Karpas-422 (cell line): Measurements from ENCODE around the gene WWOX. TPM values are rescaled to one million over a fixed set of nuclear protein-coding genes. Genes with fewer than 3 reads are reported as not detected.

Source experiments
- DNase-seq: peaks from one replicate; pipeline ENCODE4 v3.0.0-alpha.2; 2015
- H2AFZ ChIP-seq: fragments of 200-600 bp; sonication (generic); 2 replicates; pipeline ENCODE4 v1.6.1; 2014; ENCODE audit warnings: antibody characterized with exemption, low read length, mixed read lengths
- H3K27ac ChIP-seq: fragments of 200-600 bp; sonication (generic); 2 replicates; pipeline ENCODE4 v1.5.1; 2014; ENCODE audit warnings: mild to moderate bottlenecking, low read length, moderate library complexity
- H3K27me3 ChIP-seq: fragments of 200-600 bp; sonication (generic); 2 replicates; pipeline ENCODE4 v1.6.1; 2014; ENCODE audit warnings: low read length, mixed read lengths
- H3K36me3 ChIP-seq: fragments of 200-600 bp; sonication (generic); 2 replicates; pipeline ENCODE4 v1.6.1; 2014; ENCODE audit warnings: low read length, mixed read lengths; ENCODE audit not compliant: insufficient read depth
- H3K4me1 ChIP-seq: fragments of 200-600 bp; sonication (generic); 2 replicates; pipeline ENCODE4 v1.6.1; 2014; ENCODE audit warnings: mild to moderate bottlenecking, low read length, mixed read lengths
- H3K4me2 ChIP-seq: fragments of 200-600 bp; sonication (generic); 2 replicates; pipeline ENCODE4 v1.6.1; 2014; ENCODE audit warnings: low read length, low read depth, mild to moderate bottlenecking; ENCODE audit not compliant: poor library complexity, severe bottlenecking
- H3K4me3 ChIP-seq: fragments of 200-600 bp; sonication (generic); 2 replicates; pipeline ENCODE4 v1.5.1; 2014; ENCODE audit warnings: mild to moderate bottlenecking, antibody characterized with exemption, low read length, mixed read lengths
- H3K79me2 ChIP-seq: fragments of 200-600 bp; sonication (generic); 2 replicates; pipeline ENCODE4 v1.6.1; 2014; ENCODE audit warnings: mild to moderate bottlenecking, low read length, mixed read lengths
- H3K9ac ChIP-seq: fragments of 200-600 bp; sonication (generic); 2 replicates; pipeline ENCODE4 v1.6.0; 2014; ENCODE audit warnings: low read length
- H3K9me2 ChIP-seq: fragments of 200-600 bp; sonication (generic), shearing (Covaris generic); replicated peaks from 2 replicates; pipeline ENCODE4 v1.6.0; 2014; ENCODE audit warnings: mild to moderate bottlenecking, low read length, moderate library complexity; ENCODE audit not compliant: insufficient read depth
- H3K9me3 ChIP-seq: fragments of 300-700, 200-600 bp; sonication (generic); 2 replicates; pipeline ENCODE4 v1.6.1; 2014; ENCODE audit warnings: low read length, mixed read lengths
- H4K20me1 ChIP-seq: fragments of 200-600 bp; sonication (generic); 2 replicates; pipeline ENCODE4 v1.6.1; 2014; ENCODE audit warnings: mild to moderate bottlenecking, antibody characterized with exemption, low read length, low read depth; ENCODE audit not compliant: insufficient read depth
- total RNA-seq: library from RNA; depleted of rRNA; stranded (reverse); fragments of >200 nt; shearing (Covaris generic); gene quantifications from 2 replicates; pipeline ENCODE4 v1.2.3, GENCODE V29; 2014; ENCODE audit warnings: low replicate concordance

The WWOX gene
- total RNA-seq, 1 experiment from 2014 or later: 66.2 TPM

DNA sequence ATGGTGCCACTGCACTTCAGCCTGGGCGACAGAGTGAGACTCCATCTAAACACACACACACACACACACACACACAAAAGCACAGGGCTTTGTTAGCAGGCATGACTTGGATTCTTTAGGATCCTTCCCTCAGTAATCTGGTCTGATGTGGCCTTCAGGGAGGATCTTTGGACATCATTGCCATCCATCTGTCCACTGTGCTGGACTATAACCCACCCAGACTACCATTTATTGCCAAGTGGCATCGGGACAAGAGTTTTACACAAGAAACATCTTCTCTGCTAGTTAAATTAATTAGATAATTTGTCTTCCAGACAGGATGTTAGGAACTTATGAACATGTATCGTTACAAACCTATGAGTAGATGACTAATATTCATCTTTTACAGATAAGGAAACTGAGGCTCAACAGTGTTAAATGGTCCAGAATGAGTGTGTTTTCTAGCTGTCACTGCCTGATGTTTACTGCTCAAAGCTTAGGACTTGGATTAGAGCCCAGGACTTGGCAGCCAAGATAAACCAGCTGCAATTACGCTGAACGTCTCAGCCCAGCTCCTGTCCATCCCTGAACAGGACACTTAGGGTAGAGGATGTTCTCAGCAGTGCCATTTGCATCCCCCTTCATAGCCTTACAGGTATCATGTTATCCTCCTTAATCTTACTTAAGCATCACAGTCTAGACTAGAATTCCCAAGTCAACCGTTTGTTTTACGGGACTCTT is 285.8 kb downstream of the WWOX start:
- Histone ChIP-seq H3K4me1 (no peaks in the 10 kb centered on the region), H3K4me3 (no peak overlapping the region), H3K36me3 (no peaks in the 10 kb centered on the region), H4K20me1 (no peaks in the 10 kb centered on the region), H3K4me2 (no peak overlapping the region), H3K27ac (no peak overlapping the region), H3K27me3 (no peaks in the 10 kb centered on the region), H2AFZ (no peak overlapping the region), H3K79me2 (no peaks in the 10 kb centered on the region), H3K9ac (no peak overlapping the region), H3K9me3 (no peaks in the 10 kb centered on the region), H3K9me2 (no peaks in the 10 kb centered on the region)
- no peak for DNase-seq

DNA sequence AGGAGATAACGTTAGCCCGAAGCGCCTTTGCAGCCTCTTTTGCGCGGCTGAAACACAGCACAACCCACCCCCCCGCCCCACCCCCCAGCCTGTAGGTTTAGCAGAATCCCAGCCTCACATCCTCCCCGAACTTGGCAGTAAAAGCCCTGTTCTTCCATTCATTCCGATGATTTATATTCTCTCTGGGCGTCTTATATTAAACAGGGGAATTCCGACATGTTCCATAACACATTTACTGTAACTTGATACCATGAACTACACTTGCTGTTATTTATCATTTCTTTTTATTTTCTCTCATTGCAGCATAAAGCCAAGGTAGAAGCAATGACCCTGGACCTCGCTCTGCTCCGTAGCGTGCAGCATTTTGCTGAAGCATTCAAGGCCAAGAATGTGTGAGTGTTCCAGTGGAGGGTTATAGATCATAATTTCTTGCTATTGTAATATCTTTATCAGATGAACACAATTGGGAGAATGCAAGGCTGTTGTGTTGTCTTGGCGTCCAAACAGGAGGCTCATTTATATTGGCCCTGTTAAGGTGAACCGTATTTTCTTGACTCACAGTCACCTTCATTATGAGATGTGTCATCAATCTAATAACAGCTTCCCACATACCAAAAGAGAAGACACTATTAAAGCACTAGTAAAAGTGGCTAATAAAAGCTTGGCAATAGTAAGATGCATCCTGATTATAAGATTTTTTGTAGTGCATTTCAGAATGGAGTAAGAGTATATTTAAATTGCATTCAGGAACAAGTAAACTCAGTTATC is 287.3 kb downstream of the WWOX start:
- H3K27me3 ChIP-seq: no peaks in the 10 kb centered on the region
- no peaks in the 10 kb centered on the region for H3K36me3 ChIP-seq
- H3K4me1 ChIP-seq: no peaks in the 10 kb centered on the region
- no peak overlapping the region for H3K4me3 ChIP-seq
- no peak for DNase-seq
- H3K9ac ChIP-seq: no peak overlapping the region
- no peaks in the 10 kb centered on the region for H4K20me1 ChIP-seq
- no peak overlapping the region for H3K4me2 ChIP-seq
- no peak overlapping the region for H3K27ac ChIP-seq
- H3K79me2 ChIP-seq: no peaks in the 10 kb centered on the region
- no peak overlapping the region for H2AFZ ChIP-seq
- H3K9me3 ChIP-seq: no peaks in the 10 kb centered on the region
- H3K9me2 ChIP-seq: no peaks in the 10 kb centered on the region

DNA sequence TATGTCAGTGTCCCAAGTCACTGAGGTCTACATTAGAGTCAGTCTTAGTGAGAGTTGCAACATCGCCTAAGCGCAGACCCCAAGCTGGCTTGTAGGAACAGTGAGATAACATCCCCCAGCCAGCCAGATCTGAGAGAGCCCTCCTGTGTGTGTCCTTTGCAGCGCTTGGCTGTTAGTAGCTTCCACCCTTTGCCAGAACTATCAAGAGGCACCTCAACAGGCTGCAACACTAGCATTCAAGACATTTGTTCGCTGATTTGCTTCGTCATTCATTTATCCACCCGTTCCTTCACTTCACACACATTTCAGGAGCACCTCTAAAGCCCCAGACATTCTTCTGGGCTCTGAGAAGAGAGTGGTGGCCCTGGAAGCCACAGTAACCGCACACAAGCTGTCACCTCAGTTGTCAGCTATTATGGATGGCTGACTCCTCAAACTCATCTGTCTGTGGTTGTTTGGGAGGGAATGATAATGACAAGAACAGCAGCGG is 289.6 kb downstream of the WWOX start:
- no peaks in the 10 kb centered on the region for H3K79me2 ChIP-seq
- no peaks in the 10 kb centered on the region for H3K27me3 ChIP-seq
- no peaks in the 10 kb centered on the region for H4K20me1 ChIP-seq
- H3K4me1 ChIP-seq: no peaks in the 10 kb centered on the region
- H3K4me2 ChIP-seq: no peak overlapping the region
- H3K9me3 ChIP-seq: no peaks in the 10 kb centered on the region
- no peak overlapping the region for H3K27ac ChIP-seq
- H3K36me3 ChIP-seq: no peaks in the 10 kb centered on the region
- H2AFZ ChIP-seq: no peak overlapping the region
- no peak for DNase-seq
- no peak overlapping the region for H3K4me3 ChIP-seq
- no peak overlapping the region for H3K9ac ChIP-seq
- H3K9me2 ChIP-seq: no peaks in the 10 kb centered on the region

DNA sequence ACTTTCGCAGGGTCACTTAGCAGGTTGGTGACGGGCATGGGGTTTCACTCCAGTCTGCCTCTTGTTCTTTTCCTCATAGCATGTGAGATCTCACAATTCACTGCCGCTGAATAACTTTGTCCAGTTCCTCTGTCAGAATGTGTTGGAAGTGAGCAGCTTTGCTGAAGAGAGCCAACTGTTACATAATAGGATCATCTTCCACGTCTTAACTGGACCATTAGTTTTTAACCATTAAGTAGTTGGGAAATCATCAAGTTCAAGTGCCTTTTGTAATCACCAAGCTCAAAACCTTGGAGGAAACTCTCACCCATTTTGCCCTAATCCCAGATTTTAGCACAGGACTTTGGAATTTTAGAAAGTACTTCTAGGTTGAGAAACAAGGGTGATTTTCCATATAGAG is 290.6 kb downstream of the WWOX start:
- Histone ChIP-seq H3K36me3 (no peaks in the 10 kb centered on the region), H3K27ac (no peak overlapping the region), H4K20me1 (no peaks in the 10 kb centered on the region), H3K4me2 (no peak overlapping the region), H3K27me3 (no peaks in the 10 kb centered on the region), H3K9me3 (no peaks in the 10 kb centered on the region), H3K9me2 (no peaks in the 10 kb centered on the region), H2AFZ (no peak overlapping the region), H3K9ac (no peak overlapping the region), H3K4me3 (no peak overlapping the region), H3K79me2 (no peaks in the 10 kb centered on the region), H3K4me1 (no peaks in the 10 kb centered on the region)
- no peak for DNase-seq

DNA sequence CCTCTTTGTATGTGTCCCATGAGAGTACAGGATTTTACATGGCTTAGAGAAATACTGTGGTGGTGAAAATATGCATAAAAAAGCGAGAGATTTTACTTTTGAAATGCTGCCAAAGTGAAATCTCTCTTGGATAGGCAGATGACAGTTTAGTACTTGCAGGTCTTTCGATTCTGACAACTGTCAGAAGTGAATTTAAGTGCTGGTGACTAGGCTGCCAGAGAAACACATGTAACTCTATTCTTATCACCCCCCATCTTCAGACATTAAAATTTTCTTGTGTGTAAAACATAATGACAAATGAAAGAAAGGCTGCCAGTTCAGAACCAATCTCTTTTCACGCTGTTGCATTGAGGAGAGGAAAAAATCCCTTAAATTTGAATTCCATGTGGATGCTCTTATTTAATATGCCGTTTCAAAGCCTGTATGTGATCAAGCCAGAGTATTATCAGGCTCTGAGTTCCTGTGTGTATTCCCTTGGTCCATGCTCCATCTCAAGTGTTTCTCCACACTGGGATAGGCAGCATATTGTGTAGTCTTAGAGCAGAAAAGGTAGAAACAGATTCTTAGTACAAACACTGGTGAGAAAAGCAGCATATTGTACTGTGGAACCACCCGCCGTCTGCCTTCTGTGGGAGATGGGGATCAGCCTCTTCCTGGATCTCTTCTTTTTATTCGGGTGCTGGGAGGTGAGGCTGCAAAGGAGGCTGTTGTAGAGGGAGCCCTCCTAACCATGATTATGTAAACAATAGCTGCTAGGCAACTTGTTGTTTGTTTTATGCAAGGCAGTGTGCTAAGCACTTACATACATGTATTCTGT is 291.3 kb downstream of the WWOX start:
- Histone ChIP-seq H3K27me3 (no peaks in the 10 kb centered on the region), H3K9me3 (no peaks in the 10 kb centered on the region), H3K4me2 (no peak overlapping the region), H3K4me1 (no peaks in the 10 kb centered on the region), H4K20me1 (no peaks in the 10 kb centered on the region), H3K9me2 (no peaks in the 10 kb centered on the region), H3K36me3 (no peaks in the 10 kb centered on the region), H3K4me3 (no peak overlapping the region), H3K79me2 (no peaks in the 10 kb centered on the region), H3K9ac (no peak overlapping the region), H3K27ac (no peak overlapping the region), H2AFZ (no peak overlapping the region)
- DNase-seq: no peak

DNA sequence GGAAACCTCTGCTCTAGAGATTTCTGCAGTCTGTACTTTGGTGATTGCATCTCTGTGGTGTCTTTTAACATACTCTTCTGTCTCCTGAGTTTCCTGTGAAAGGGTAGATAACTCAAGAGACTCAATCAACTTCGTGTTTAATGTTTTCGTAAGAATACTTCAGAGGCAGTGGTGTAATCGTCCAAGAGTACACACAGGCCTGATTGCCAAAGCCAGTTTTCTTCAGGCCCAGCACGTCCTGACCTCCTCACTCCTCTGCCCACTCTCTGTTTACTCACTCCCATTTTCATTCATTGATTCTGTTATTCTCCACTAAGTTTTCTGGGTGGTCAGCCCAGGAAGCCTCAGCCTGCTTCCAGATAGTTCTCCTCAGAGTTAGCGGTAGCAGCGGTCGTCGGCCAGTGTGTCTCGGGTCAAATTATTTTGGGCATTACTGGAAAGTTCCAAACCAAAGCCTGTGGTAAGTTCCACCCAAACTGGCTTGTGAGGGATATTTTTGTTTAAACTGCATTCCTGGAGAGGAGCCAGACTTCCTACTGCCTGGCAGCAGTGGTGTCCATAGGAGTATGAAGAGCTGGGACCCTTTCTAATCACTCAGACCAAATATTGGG is 293.2 kb downstream of the WWOX start:
- Histone ChIP-seq H3K36me3 (no peaks in the 10 kb centered on the region), H4K20me1 (no peaks in the 10 kb centered on the region), H3K4me1 (no peaks in the 10 kb centered on the region), H3K4me2 (no peak overlapping the region), H3K27ac (no peak overlapping the region), H3K4me3 (no peak overlapping the region), H3K9me2 (no peaks in the 10 kb centered on the region), H2AFZ (no peak overlapping the region), H3K9ac (no peak overlapping the region), H3K79me2 (no peaks in the 10 kb centered on the region), H3K27me3 (no peaks in the 10 kb centered on the region), H3K9me3 (no peaks in the 10 kb centered on the region)
- DNase-seq: no peak

DNA sequence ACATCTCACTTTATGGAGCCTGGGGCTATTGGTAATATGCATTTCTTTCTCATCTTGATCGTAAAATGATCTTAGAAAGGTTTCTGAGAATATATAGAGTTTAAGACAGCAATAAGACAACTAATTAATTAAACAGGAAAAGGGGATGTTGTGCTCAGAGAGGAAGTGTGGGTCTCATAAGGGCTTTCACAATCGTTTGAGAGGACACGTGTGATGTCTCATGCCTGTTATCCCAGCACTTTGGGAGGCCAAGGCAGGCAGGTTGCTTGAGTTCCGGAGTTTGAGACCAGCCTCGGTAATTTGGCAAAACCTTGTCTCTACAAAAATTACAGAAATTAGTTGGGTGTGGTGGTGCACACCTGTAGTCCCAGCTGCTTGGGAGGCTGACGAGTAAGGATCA is 295.6 kb downstream of the WWOX start:
- Histone ChIP-seq H4K20me1 (no peaks in the 10 kb centered on the region), H3K9me2 (no peaks in the 10 kb centered on the region), H3K27ac (no peak overlapping the region), H3K9ac (no peak overlapping the region), H3K4me1 (no peaks in the 10 kb centered on the region), H3K4me3 (no peak overlapping the region), H3K36me3 (no peaks in the 10 kb centered on the region), H3K79me2 (no peaks in the 10 kb centered on the region), H3K9me3 (no peaks in the 10 kb centered on the region), H3K27me3 (no peaks in the 10 kb centered on the region), H2AFZ (no peak overlapping the region), H3K4me2 (no peak overlapping the region)
- DNase-seq: no peak

DNA sequence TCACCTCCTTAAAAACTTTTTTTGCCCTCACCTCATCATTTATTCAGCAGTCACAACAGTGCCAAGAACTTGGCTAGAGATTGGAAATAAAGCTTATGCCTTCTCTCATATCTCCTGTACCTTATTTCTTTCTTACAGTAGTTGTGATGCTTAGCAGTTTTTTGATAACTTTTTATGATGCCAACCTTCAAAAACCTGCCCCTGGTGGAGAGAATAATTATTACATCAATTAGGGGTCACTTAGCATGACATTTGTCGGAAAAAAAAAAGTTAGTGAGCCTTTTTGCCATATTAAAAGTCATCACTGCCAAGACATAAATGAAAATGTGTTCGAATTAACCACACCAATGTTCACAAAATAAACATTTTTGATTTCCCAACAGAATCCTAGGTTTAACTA is 296.6 kb downstream of the WWOX start:
- DNase-seq: peak; percentile 59
- Histone ChIP-seq H3K9me3 (no peaks in the 10 kb centered on the region), H3K79me2 (no peaks in the 10 kb centered on the region), H3K27me3 (no peaks in the 10 kb centered on the region), H3K36me3 (no peaks in the 10 kb centered on the region), H2AFZ (no peak overlapping the region), H4K20me1 (no peaks in the 10 kb centered on the region), H3K4me2 (no peak overlapping the region), H3K27ac (no peak overlapping the region), H3K4me3 (no peak overlapping the region), H3K4me1 (no peaks in the 10 kb centered on the region), H3K9ac (no peak overlapping the region), H3K9me2 (no peaks in the 10 kb centered on the region)
